GM12878 (cell line): Measurements from ENCODE around the gene BRF1. TPM values are rescaled to one million over a fixed set of nuclear protein-coding genes. Genes with fewer than 3 reads are reported as not detected.

Experiments used
- ATAC-seq: fragments of 200-7000 bp; cut with Tn5 transposase; 3 replicates; pipeline ENCODE4 v1.9.1; 2020; ENCODE audit warnings: mild to moderate bottlenecking, moderate library complexity
- BruUV-seq: library from RNA; stranded (reverse); fragments of 400-500 nt; replicated peaks from 2 replicates; lab custom pipeline; 2021; lab: Mats Ljungman, UMichigan
- CTCF ChIA-PET: fragments of 300-600 bp; sonication (Branson Sonifier 250); formaldehyde crosslinking; extraction: SDS; loops from one replicate; lab custom pipeline; 2021; ENCODE audit warnings: inconsistent platforms; lab: Yijun Ruan, JAX
- POLR2A ChIA-PET: fragments of 350-600 bp; formaldehyde crosslinking; extraction: SDS; loops from one replicate; lab custom pipeline; 2021; ENCODE audit warnings: inconsistent platforms; lab: Charles Lee
- RAD21 ChIA-PET: fragments of 300-600 bp; sonication (Branson Sonifier 250); formaldehyde crosslinking; loops from one replicate; lab custom pipeline; 2023; ENCODE audit warnings: antibody characterized with exemption; ENCODE audit not compliant: unreplicated experiment; lab: Charles Lee
- SMC1A ChIA-PET: fragments of 300-600 bp; sonication (Branson Sonifier 250); formaldehyde crosslinking; loops from one replicate; lab custom pipeline; 2023; ENCODE audit not compliant: unreplicated experiment, uncharacterized antibody; lab: Charles Lee
- DNase-seq: peaks from one replicate; pipeline ENCODE4 v3.0.0-alpha.2; 2011; ENCODE audit warnings: low read depth, low spot score
- FAIRE-seq: peaks from 3 replicates; lab custom pipeline; 2011; peaks lifted over from hg19 to GRCh38; lab: Jason Lieb, UNC
- H2AFZ ChIP-seq: 2 replicates; pipeline ENCODE4 v1.6.0; 2011; ENCODE audit warnings: low read depth, low read length, control low read depth; ENCODE audit not compliant: control insufficient read depth
- H3K27ac ChIP-seq: 2 replicates; pipeline ENCODE4 v1.5.1; 2011; ENCODE audit warnings: control low read depth; ENCODE audit not compliant: control insufficient read depth, insufficient read depth
- H3K27me3 ChIP-seq, 2 experiments: replicated peaks in 1 of 2; 2 replicates each; pipeline versions ENCODE4 v1.6.0 to v1.6.1; 2011; ENCODE audit warnings: low read length in 1 of 2; ENCODE audit not compliant: control insufficient read depth in 2 of 2, insufficient read depth in 2 of 2
- H3K36me3 ChIP-seq, 2 experiments: 2 replicates each; pipeline ENCODE4 v1.5.1; 2011; ENCODE audit warnings: low read length in 1 of 2; ENCODE audit not compliant: control insufficient read depth in 2 of 2, insufficient read depth in 2 of 2
- H3K4me1 ChIP-seq: 2 replicates; pipeline ENCODE4 v1.6.1; 2011; ENCODE audit warnings: mild to moderate bottlenecking, low read length, moderate library complexity, mixed read lengths; ENCODE audit not compliant: control insufficient read depth, insufficient read depth
- H3K4me2 ChIP-seq: 2 replicates; pipeline ENCODE4 v1.6.0; 2011; ENCODE audit warnings: control low read depth; ENCODE audit not compliant: control insufficient read depth, insufficient read depth
- H3K4me3 ChIP-seq: fragments of 200-600 bp; sonication (generic); 2 replicates; pipeline ENCODE4 v1.5.1; 2016
- H3K79me2 ChIP-seq: 2 replicates; pipeline ENCODE4 v1.6.0; 2011; ENCODE audit warnings: low read length; ENCODE audit not compliant: control insufficient read depth, insufficient read depth
- H3K9ac ChIP-seq: 2 replicates; pipeline ENCODE4 v1.8.0; 2011; ENCODE audit warnings: low read length, control low read depth, mixed read lengths; ENCODE audit not compliant: control insufficient read depth, insufficient read depth
- H3K9me3 ChIP-seq: replicated peaks from 3 replicates; pipeline ENCODE4 v1.5.1; 2011; ENCODE audit warnings: mild to moderate bottlenecking, low read length; ENCODE audit not compliant: control insufficient read depth, insufficient read depth
- H4K20me1 ChIP-seq: 2 replicates; pipeline ENCODE4 v1.6.0; 2011; ENCODE audit not compliant: control insufficient read depth, insufficient read depth
- BACH1 ChIP-seq: fragments of 450-650 bp; IDR thresholded peaks from 2 replicates; pipeline ENCODE4 v1.6.1; 2017; ENCODE audit warnings: mild to moderate bottlenecking, borderline replicate concordance
- BCL11A ChIP-seq: IDR thresholded peaks from 2 replicates; pipeline ENCODE4 v1.6.1; 2011; ENCODE audit warnings: low read depth, low read length
- IRF3 ChIP-seq: fragments of 450-650 bp; IDR thresholded peaks from 2 replicates; pipeline ENCODE4 v1.6.1; 2014; ENCODE audit warnings: mild to moderate bottlenecking
- KDM1A ChIP-seq: fragments of 200-600 bp; sonication (generic); IDR thresholded peaks from 2 replicates; pipeline ENCODE4 v1.6.1; 2016; ENCODE audit warnings: borderline replicate concordance
- PKNOX1 ChIP-seq: fragments of 450-650 bp; IDR thresholded peaks from 2 replicates; pipeline ENCODE4 v1.6.1; 2016; ENCODE audit warnings: mild to moderate bottlenecking
- RUNX3 ChIP-seq: IDR thresholded peaks from 2 replicates; pipeline ENCODE4 v1.6.1; 2012; ENCODE audit warnings: low read length, inconsistent platforms
- SIN3A ChIP-seq: IDR thresholded peaks from 2 replicates; pipeline ENCODE4 v1.6.1; 2012; ENCODE audit warnings: low read depth, low read length, improper control_type of control experiment
- STAT3 ChIP-seq: IDR thresholded peaks from 2 replicates; pipeline ENCODE4 v1.6.1; 2011; ENCODE audit warnings: low read depth, low read length, improper control_type of control experiment
- ZBTB4 ChIP-seq: fragments of 450-650 bp; formaldehyde crosslinking; IDR thresholded peaks from 2 replicates; pipeline ENCODE4 v1.4.0; 2022; ENCODE audit warnings: mild to moderate bottlenecking, moderate library complexity
- ZNF384 ChIP-seq: IDR thresholded peaks from 2 replicates; pipeline ENCODE4 v1.6.1; 2012; ENCODE audit warnings: low read depth, mild to moderate bottlenecking, low read length, improper control_type of control experiment, borderline replicate concordance
- ZNF687 ChIP-seq: fragments of 450-650 bp; IDR thresholded peaks from 2 replicates; pipeline ENCODE4 v1.6.1; 2017; ENCODE audit warnings: mild to moderate bottlenecking, moderate library complexity
- WGBS: methylation state at CpG from one replicate; pipeline ENCODE4 v1.1.6; 2016; ENCODE audit warnings: low lambda C conversion rate; ENCODE audit not compliant: insufficient replicate concordance, insufficient coverage; ENCODE audit errors: missing lambda C conversion rate; 5-methylcytosine and 5-hydroxymethylcytosine counted together
- in situ Hi-C: fragments of 300-500 bp; cut with MboI; formaldehyde crosslinking; loops from 9 replicates; pipeline ENCODE4 v1.14.3; 2018; ENCODE audit warnings: mixed read lengths
- intact Hi-C: fragments of 100-400 bp; cut with micrococcal nuclease; formaldehyde crosslinking; loops from one replicate; pipeline ENCODE4 v1.14.2; 2022; ENCODE audit not compliant: unreplicated experiment
- polyA plus RNA-seq, 11 experiments: library from polyadenylated mRNA; depleted of rRNA in 4 of 11; unstranded in 6 of 11; stranded (reverse) in 5 of 11; fragments of >200 nt; fragmentation: Nextera tagmentation in 4 of 11; fragmentation: Illumina TruSeq in 1 of 11; extraction: Ambion mirVana in 4 of 11; extraction: Trizol in 1 of 11; gene quantifications; 1 replicate in 1 of 11; 2 replicates in 10 of 11; pipeline versions ENCODE4 v1.2.1 to v1.2.3, GENCODE V29; 2011 to 2016; ENCODE audit warnings: inconsistent platforms in 2 of 11, missing spikeins in 2 of 11, low read depth in 1 of 11
- total RNA-seq, 4 experiments: library from RNA; depleted of rRNA in 3 of 4; stranded (reverse); fragments of >200 nt in 3 of 4; fragmentation: Illumina TruSeq in 1 of 4; extraction: Trizol in 1 of 4; gene quantifications; 2 replicates each; pipeline versions ENCODE4 v1.2.1 to v1.2.3, GENCODE V29; 2013 to 2021

The BRF1 gene
- total and polyA plus RNA-seq, 10 of the 15 experiments (the other 5 are each of a cell fraction or from before 2014, with no cell fraction given), result 0.21 to 33.5 (median 10.7) TPM

GRCh38 chr14:105294142-105294597 is 6.6 kb downstream of the BRF1 start (continued):
- TF ChIP-seq ZBTB4 (no peak), PKNOX1 (peak; percentile 26; the same call in 1 of the 2 replicates)

- POLR2A ChIA-PET, result interaction anchor here (1.2 kb wide), 1 partner anchor 8 kb away, joined by 4 read pairs; the partner anchor contains the start of gene BRF1
- BruUV-seq, result no TSS peak
- H3K4me3 ChIP-seq, result peak overlapping the region; percentile 52
- no peaks in the 10 kb centered on the region for H3K27me3 ChIP-seq
- 70% methylated on average over 26 of the region's 26 CpGs for WGBS
- RAD21 ChIA-PET, result interaction anchor here (0.6 kb wide), 2 partner anchors 49 to 197 kb away, joined by 3 read pairs; no protein-coding TSS in a partner anchor
- intact Hi-C loops, result no loop called here
- CTCF ChIA-PET, result interaction anchor here (1.3 to 1.8 kb wide), 3 partner anchors 8 to 188 kb away, joined by 3 to 9 read pairs (median 6); partner anchors contain the start of gene BRF1
- peak; percentile 60 for ATAC-seq
- H2AFZ ChIP-seq, result peak overlapping the region; percentile 57
- H3K79me2 ChIP-seq, result peaks cover 58% of the 10 kb centered on the region
- FAIRE-seq, result no peak
- H4K20me1 ChIP-seq, result peaks cover 4% of the 10 kb centered on the region; the same call in 1 of the 2 replicates
- H3K4me1 ChIP-seq, result peaks cover 50% of the 10 kb centered on the region
- H3K36me3 ChIP-seq, result no peaks in the 10 kb centered on the region
- peak overlapping the region; percentile 82 for H3K4me2 ChIP-seq
- no peak for DNase-seq
- SMC1A ChIA-PET, result no interaction called here
- H3K9ac ChIP-seq, result peak overlapping the region; percentile 65
- in situ Hi-C loops, result no loop called here
- no peaks in the 10 kb centered on the region for H3K9me3 ChIP-seq
- peak overlapping the region; percentile 66 for H3K27ac ChIP-seq
- TF ChIP-seq STAT3, result 0 out of 2 replicates have a peak, but pooled peaks have one; percentile 44
- TF ChIP-seq BCL11A, result no peak
- no peak for TF ChIP-seq BACH1
- no peak for TF ChIP-seq IRF3
- no peak for TF ChIP-seq ZNF687
- TF ChIP-seq RUNX3, result no peak
- TF ChIP-seq KDM1A, result no peak
- TF ChIP-seq ZNF384, result no peak
- TF ChIP-seq SIN3A, result no peak
Observed at GRCh38 chr14:105292826-105293711, 7.7 kb downstream of the BRF1 start.
